PFSK-1 (cell line): ENCODE results near the gene TLR2.

Source experiments
- FOXP2 ChIP-seq: optimal IDR thresholded peaks from 2 replicates; pipeline ENCODE3; 2011; ENCODE audit warnings: borderline replicate concordance, control low read depth, inconsistent platforms; ENCODE audit not compliant: insufficient read depth; ENCODE audit errors: extremely low read length, extremely low read depth
- POLR2AphosphoS5 ChIP-seq: IDR thresholded peaks from 2 replicates; pipeline ENCODE4 v1.6.1; 2012; ENCODE audit warnings: low read depth, mild to moderate bottlenecking, control low read depth, low read length, moderate library complexity
- SIN3A ChIP-seq: IDR thresholded peaks from 2 replicates; pipeline ENCODE4 v1.6.1; 2012; ENCODE audit warnings: mild to moderate bottlenecking, low read length, moderate library complexity, borderline replicate concordance; ENCODE audit not compliant: insufficient read depth
- TAF1 ChIP-seq: IDR thresholded peaks from 2 replicates; pipeline ENCODE4 v1.6.1; 2012; ENCODE audit warnings: low read length, control low read depth, borderline replicate concordance; ENCODE audit not compliant: insufficient read depth
- TF ChIP-seq, protein P1 (sequence below), 2 experiments: IDR thresholded peaks; 2 replicates each; pipeline versions ENCODE4 v1.6.1 to v1.8.0; 2011 to 2012; ENCODE audit warnings: low read depth in 2 of 2, low read length in 2 of 2, control low read depth in 1 of 2, inconsistent platforms in 1 of 2, mild to moderate bottlenecking in 1 of 2, moderate library complexity in 1 of 2; ENCODE audit not compliant: insufficient read depth in 1 of 2

TLR2 gene

DNA sequence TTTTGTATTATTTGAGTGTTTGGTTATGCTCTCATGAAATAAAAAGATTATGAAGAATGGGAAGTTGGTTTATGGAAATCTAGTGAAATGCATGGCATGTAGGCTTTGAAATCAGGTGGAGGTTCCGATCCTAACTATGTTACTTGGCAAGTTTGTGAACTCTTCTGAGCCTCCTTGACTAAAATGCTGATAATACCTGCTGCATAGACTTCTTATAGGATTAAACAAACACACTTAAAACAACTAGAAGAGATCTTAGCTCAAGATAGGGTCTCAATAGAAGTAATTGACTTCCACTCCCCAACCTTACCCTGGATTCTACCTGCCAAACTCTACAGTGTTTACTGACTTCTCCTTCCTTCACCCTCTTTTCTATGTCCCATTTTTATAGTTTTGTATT is 22.2 kb upstream of the TLR2 start:
- TF ChIP-seq SIN3A (no peak), POLR2AphosphoS5 (no peak), FOXP2 (no peak), TAF1 (no peak)
- TF ChIP-seq, protein P1, sequence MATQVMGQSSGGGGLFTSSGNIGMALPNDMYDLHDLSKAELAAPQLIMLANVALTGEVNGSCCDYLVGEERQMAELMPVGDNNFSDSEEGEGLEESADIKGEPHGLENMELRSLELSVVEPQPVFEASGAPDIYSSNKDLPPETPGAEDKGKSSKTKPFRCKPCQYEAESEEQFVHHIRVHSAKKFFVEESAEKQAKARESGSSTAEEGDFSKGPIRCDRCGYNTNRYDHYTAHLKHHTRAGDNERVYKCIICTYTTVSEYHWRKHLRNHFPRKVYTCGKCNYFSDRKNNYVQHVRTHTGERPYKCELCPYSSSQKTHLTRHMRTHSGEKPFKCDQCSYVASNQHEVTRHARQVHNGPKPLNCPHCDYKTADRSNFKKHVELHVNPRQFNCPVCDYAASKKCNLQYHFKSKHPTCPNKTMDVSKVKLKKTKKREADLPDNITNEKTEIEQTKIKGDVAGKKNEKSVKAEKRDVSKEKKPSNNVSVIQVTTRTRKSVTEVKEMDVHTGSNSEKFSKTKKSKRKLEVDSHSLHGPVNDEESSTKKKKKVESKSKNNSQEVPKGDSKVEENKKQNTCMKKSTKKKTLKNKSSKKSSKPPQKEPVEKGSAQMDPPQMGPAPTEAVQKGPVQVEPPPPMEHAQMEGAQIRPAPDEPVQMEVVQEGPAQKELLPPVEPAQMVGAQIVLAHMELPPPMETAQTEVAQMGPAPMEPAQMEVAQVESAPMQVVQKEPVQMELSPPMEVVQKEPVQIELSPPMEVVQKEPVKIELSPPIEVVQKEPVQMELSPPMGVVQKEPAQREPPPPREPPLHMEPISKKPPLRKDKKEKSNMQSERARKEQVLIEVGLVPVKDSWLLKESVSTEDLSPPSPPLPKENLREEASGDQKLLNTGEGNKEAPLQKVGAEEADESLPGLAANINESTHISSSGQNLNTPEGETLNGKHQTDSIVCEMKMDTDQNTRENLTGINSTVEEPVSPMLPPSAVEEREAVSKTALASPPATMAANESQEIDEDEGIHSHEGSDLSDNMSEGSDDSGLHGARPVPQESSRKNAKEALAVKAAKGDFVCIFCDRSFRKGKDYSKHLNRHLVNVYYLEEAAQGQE (IDR thresholded peaks at IDR 0.05; ENCODE audit: insufficient read depth in 1 of 2, low read depth in 2 of 2, low read length in 2 of 2): no peak

- TF ChIP-seq, protein P1 (IDR thresholded peaks at IDR 0.05; ENCODE audit: insufficient read depth in 1 of 2, low read depth in 2 of 2, low read length in 2 of 2): no peak
- TF ChIP-seq POLR2AphosphoS5 (no peak), FOXP2 (no peak), TAF1 (no peak), SIN3A (no peak)
Observed at GRCh38 chr4:153663667-153664066, 20.4 kb upstream of the TLR2 start.

- TF ChIP-seq FOXP2 (no peak), POLR2AphosphoS5 (no peak), SIN3A (no peak), TAF1 (no peak)
- TF ChIP-seq, protein P1 (IDR thresholded peaks at IDR 0.05; ENCODE audit: insufficient read depth in 1 of 2, low read depth in 2 of 2, low read length in 2 of 2): no peak
Observed at GRCh38 chr4:153668647-153669046, 15.4 kb upstream of the TLR2 start.

DNA sequence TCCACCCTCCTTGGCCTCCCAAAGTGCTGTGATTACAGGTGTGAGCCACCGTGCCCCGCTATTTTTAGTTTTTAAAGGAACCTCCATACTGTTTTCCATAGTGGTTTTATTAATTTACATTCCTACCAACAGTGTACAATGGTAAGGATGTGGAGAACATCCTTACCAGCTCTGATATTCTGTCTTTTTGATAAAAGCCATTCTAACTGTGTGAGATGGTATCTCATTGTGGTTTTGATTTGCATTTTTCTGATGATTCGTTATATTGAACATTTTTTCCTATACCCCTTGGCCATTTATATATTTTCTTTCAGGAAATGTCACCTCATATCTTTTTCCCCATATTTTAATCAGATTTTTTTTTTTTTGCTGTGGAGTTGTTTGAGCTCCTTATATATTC is 14.2 kb upstream of the TLR2 start:
- no peak for TF ChIP-seq TAF1
- TF ChIP-seq FOXP2: no peak
- TF ChIP-seq SIN3A: no peak
- TF ChIP-seq, protein P1 (IDR thresholded peaks at IDR 0.05; ENCODE audit: insufficient read depth in 1 of 2, low read depth in 2 of 2, low read length in 2 of 2): no peak
- no peak for TF ChIP-seq POLR2AphosphoS5

- TF ChIP-seq POLR2AphosphoS5 (no peak), FOXP2 (no peak), SIN3A (no peak), TAF1 (no peak)
- TF ChIP-seq, protein P1 (IDR thresholded peaks at IDR 0.05; ENCODE audit: insufficient read depth in 1 of 2, low read depth in 2 of 2, low read length in 2 of 2): no peak
Observed at GRCh38 chr4:153676486-153676885, 7.6 kb upstream of the TLR2 start.
